Activated CD4-positive, alpha-beta T cell treated with anti-CD3 and anti-CD28 coated beads for 36 hours (primary cell): ENCODE results near the gene KCNK16. TPM values are rescaled to one million over a fixed set of nuclear protein-coding genes. Genes with fewer than 3 reads are reported as not detected.

Experiments used
- ATAC-seq: fragments of 200-7000 bp; cut with Tn5 transposase; one replicate; pipeline ENCODE4 v1.10.0; 2021; ENCODE audit warnings: mild to moderate bottlenecking, moderate library complexity
- CTCF ChIA-PET: fragments of 350-600 bp; sonication (Branson Sonifier 250); formaldehyde crosslinking; loops from one replicate; lab custom pipeline; 2021; ENCODE audit warnings: antibody characterized with exemption; lab: Charles Lee
- POLR2A ChIA-PET: fragments of 350-600 bp; sonication (Branson Sonifier 250); formaldehyde crosslinking; loops from one replicate; lab custom pipeline; 2021; ENCODE audit warnings: antibody characterized with exemption, inconsistent platforms; lab: Charles Lee
- DNase-seq: peaks from one replicate; pipeline ENCODE4 v3.0.0-alpha.2; 2020
- H3K27ac Mint-ChIP-seq: one replicate; pipeline ENCODE4 v1.8.0; 2021; ENCODE audit warnings: mixed read lengths
- H3K27me3 Mint-ChIP-seq: one replicate; pipeline ENCODE4 v1.8.0; 2021; ENCODE audit warnings: mixed read lengths
- H3K36me3 Mint-ChIP-seq: one replicate; pipeline ENCODE4 v1.8.0; 2021; ENCODE audit warnings: low read depth, mixed read lengths
- H3K4me1 Mint-ChIP-seq: one replicate; pipeline ENCODE4 v1.8.0; 2021; ENCODE audit warnings: mixed read lengths
- H3K4me3 Mint-ChIP-seq: one replicate; pipeline ENCODE4 v1.8.0; 2021; ENCODE audit warnings: mild to moderate bottlenecking, moderate library complexity, mixed read lengths
- H3K9me3 Mint-ChIP-seq: one replicate; pipeline ENCODE4 v1.8.0; 2021; ENCODE audit warnings: low read depth, mixed read lengths
- intact Hi-C, 2 experiments: fragments of 100-400 bp; cut with DNase I in 1 of 2; cut with micrococcal nuclease in 1 of 2; formaldehyde crosslinking; loops; one replicate each; pipeline versions ENCODE4 v1.14.2 to v1.15.1; 2022 to 2024; cut with DNase I, micrococcal nuclease
- total RNA-seq, 2 experiments: library from RNA; stranded (reverse); gene quantifications; one replicate each; pipeline ENCODE4 v1.2.3, GENCODE V29; 2021

KCNK16 gene
- total RNA-seq = not detected

DNA sequence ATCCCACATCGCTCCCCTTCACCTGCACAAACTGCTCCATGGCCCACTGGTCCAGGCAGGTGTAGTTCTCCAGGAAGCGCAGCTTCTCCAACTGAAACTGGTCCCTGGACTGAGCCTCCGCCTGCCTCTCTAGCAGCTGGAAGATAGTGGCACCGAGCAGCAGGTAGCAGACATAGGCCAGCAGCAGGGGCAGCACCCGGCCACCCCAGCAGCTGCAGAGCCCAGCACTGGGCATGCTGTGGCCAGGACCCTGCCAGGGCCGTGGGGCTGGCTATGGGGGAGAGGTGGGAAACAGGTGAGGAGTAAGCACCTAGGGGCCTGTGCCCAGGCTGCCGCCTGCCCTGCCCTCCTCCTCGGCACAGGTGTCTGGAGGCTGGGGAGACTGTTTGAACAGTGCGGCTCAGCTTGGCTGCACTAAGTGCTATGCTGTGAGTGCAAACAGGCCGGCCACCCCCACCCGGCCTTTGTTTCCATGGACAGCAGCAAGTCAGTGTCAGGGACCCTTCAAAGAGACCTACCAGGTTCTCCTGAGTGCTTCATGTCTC is at the start of gene KCNK16:
Gene KCNK16, minus strand, starts transcription at position 397 of the 545 bp plus-strand sequence. Its CDS starts 162 bp downstream, at position 235.
- POLR2A ChIA-PET = interaction anchor here (0.6 kb wide), 1 partner anchor 1105 kb away, joined by 4 read pairs; no protein-coding TSS in a partner anchor
- Mint-ChIP-seq H3K9me3 (no peaks in the 10 kb centered on the region), H3K27ac (no peak within 1 kb of the TSS), H3K4me1 (no peaks in the 10 kb centered on the region), H3K4me3 (no peak within 1 kb of the TSS), H3K36me3 (no peaks in the 10 kb centered on the region), H3K27me3 (peaks cover 3% of the 10 kb centered on the region)
- intact Hi-C loops = no loop called here
- CTCF ChIA-PET = interaction anchor here (0.6 to 1.0 kb wide), 2 partner anchors 19 to 169 kb away, joined by 3 read pairs; no protein-coding TSS in a partner anchor
- DNase-seq (no peak), ATAC-seq (no peak)

- intact Hi-C loops = no loop called here
- no peak overlapping the region for H3K4me3 Mint-ChIP-seq
- no peak overlapping the region for H3K27ac Mint-ChIP-seq
- POLR2A ChIA-PET = no interaction called here
- no peaks in the 10 kb centered on the region for H3K4me1 Mint-ChIP-seq
- CTCF ChIA-PET = no interaction called here
- no peaks in the 10 kb centered on the region for H3K9me3 Mint-ChIP-seq
- no peaks in the 10 kb centered on the region for H3K36me3 Mint-ChIP-seq
- peaks cover 9% of the 10 kb centered on the region for H3K27me3 Mint-ChIP-seq
- DNase-seq = no peak
- ATAC-seq = no peak
These were observed 47.9 kb upstream of the KCNK16 start for GRCh38 chr6:39370390-39370789.

DNA sequence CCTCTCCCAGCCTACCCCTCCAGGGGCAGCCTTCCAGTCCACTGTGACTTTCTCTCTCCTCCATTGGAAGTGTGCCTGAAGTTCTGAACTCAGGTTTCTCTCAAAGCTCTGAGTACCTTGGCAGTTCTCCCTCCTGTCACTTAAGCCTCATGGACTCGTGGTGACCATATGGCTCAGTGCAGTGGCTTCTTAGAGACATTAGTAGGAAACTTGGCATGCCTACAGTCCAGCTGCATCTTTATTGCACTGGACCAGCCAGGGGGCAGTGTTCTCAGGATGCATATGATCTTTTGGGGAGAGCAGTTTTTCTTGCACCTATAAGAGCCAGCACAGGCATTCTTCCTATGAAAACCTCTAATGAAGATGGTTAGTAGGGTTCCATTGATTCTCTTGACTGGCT is 47.5 kb upstream of the KCNK16 start:
- no peak for ATAC-seq
- H3K36me3 Mint-ChIP-seq = no peaks in the 10 kb centered on the region
- intact Hi-C loops = loop anchor here in 1 of 2 experiments (10.0 kb wide), 1 partner anchor 495 kb away; no protein-coding TSS in a partner anchor
- no peaks in the 10 kb centered on the region for H3K9me3 Mint-ChIP-seq
- no peak for DNase-seq
- ChIA-PET POLR2A (no interaction called here), CTCF (no interaction called here)
- no peak overlapping the region for H3K4me3 Mint-ChIP-seq
- H3K27ac Mint-ChIP-seq = no peak overlapping the region
- H3K4me1 Mint-ChIP-seq = no peaks in the 10 kb centered on the region
- H3K27me3 Mint-ChIP-seq = peaks cover 8% of the 10 kb centered on the region

GRCh38 chr6:39367700-39368099 is 45.2 kb upstream of the KCNK16 start:
- CTCF ChIA-PET = interaction anchor here (0.6 kb wide), 1 partner anchor 460 kb away, joined by 4 read pairs; no protein-coding TSS in a partner anchor
- H3K36me3 Mint-ChIP-seq = no peaks in the 10 kb centered on the region
- intact Hi-C loops = loop anchor here in 1 of 2 experiments (10.0 kb wide), 1 partner anchor 497 kb away; no protein-coding TSS in a partner anchor

GRCh38 chr6:39366931-39367618 is 44.6 kb upstream of the KCNK16 start:
- intact Hi-C loops = loop anchor here in 1 of 2 experiments (10.0 kb wide), 1 partner anchor 498 kb away; no protein-coding TSS in a partner anchor
- Mint-ChIP-seq H3K27ac (no peak overlapping the region), H3K36me3 (no peaks in the 10 kb centered on the region), H3K4me3 (no peak overlapping the region), H3K9me3 (no peaks in the 10 kb centered on the region), H3K4me1 (no peaks in the 10 kb centered on the region), H3K27me3 (peaks cover 7% of the 10 kb centered on the region)
- CTCF ChIA-PET = interaction anchor here (0.8 kb wide), 1 partner anchor 274 kb away, joined by 4 read pairs; no protein-coding TSS in a partner anchor
- ATAC-seq (no peak), DNase-seq (no peak)
- POLR2A ChIA-PET = no interaction called here

More at GRCh38 chr6:39367700-39368099, 45.2 kb upstream of the KCNK16 start:
- H3K27ac Mint-ChIP-seq = no peak overlapping the region
- no peaks in the 10 kb centered on the region for H3K9me3 Mint-ChIP-seq
- H3K27me3 Mint-ChIP-seq = peaks cover 7% of the 10 kb centered on the region
- no peak overlapping the region for H3K4me3 Mint-ChIP-seq
- ATAC-seq = no peak
- H3K4me1 Mint-ChIP-seq = no peaks in the 10 kb centered on the region
- no peak for DNase-seq
- POLR2A ChIA-PET = no interaction called here

GRCh38 chr6:39365281-39366074 is 43.0 kb upstream of the KCNK16 start:
- DNase-seq (peak; percentile 15), ATAC-seq (no peak)
- intact Hi-C loops = loop anchor here in 1 of 2 experiments (10.0 kb wide), 1 partner anchor 499 kb away; no protein-coding TSS in a partner anchor
- H3K27ac Mint-ChIP-seq = no peak overlapping the region
- POLR2A ChIA-PET = no interaction called here
- no peaks in the 10 kb centered on the region for H3K4me1 Mint-ChIP-seq
- H3K36me3 Mint-ChIP-seq = no peaks in the 10 kb centered on the region
- no peak overlapping the region for H3K4me3 Mint-ChIP-seq
- no peaks in the 10 kb centered on the region for H3K9me3 Mint-ChIP-seq
- H3K27me3 Mint-ChIP-seq = peaks cover 2% of the 10 kb centered on the region
- CTCF ChIA-PET = interaction anchor here (0.7 kb wide), 1 partner anchor 88 kb away, joined by 3 read pairs; no protein-coding TSS in a partner anchor

GRCh38 chr6:39363280-39363679 is 40.8 kb upstream of the KCNK16 start:
- ATAC-seq = no peak
- intact Hi-C loops = loop anchor here (2.0 to 10.0 kb wide), 3 partner anchors 502 to 946 kb away; no protein-coding TSS in a partner anchor
- no peak overlapping the region for H3K27ac Mint-ChIP-seq
- no peak overlapping the region for H3K4me3 Mint-ChIP-seq
- H3K27me3 Mint-ChIP-seq = no peaks in the 10 kb centered on the region
- H3K4me1 Mint-ChIP-seq = no peaks in the 10 kb centered on the region
- no peaks in the 10 kb centered on the region for H3K36me3 Mint-ChIP-seq
- ChIA-PET CTCF (interaction anchor here (0.6 to 2.7 kb wide), 5 partner anchors 11 to 530 kb away, joined by 3 to 18 read pairs (median 3); no protein-coding TSS in a partner anchor), POLR2A (no interaction called here)
- no peak for DNase-seq
- no peaks in the 10 kb centered on the region for H3K9me3 Mint-ChIP-seq

- no peak for DNase-seq
- H3K9me3 Mint-ChIP-seq = no peaks in the 10 kb centered on the region
- no peaks in the 10 kb centered on the region for H3K27me3 Mint-ChIP-seq
- H3K27ac Mint-ChIP-seq = no peak overlapping the region
- H3K4me1 Mint-ChIP-seq = no peaks in the 10 kb centered on the region
- no peak for ATAC-seq
- intact Hi-C loops = loop anchor here (1.0 to 10.0 kb wide), 4 partner anchors 502 to 946 kb away; no protein-coding TSS in a partner anchor
- ChIA-PET POLR2A (no interaction called here), CTCF (interaction anchor here (0.6 to 2.7 kb wide), 7 partner anchors 9 to 531 kb away, joined by 3 to 18 read pairs (median 4); no protein-coding TSS in a partner anchor)
- no peaks in the 10 kb centered on the region for H3K36me3 Mint-ChIP-seq
- no peak overlapping the region for H3K4me3 Mint-ChIP-seq
These were observed 40.0 kb upstream of the KCNK16 start for GRCh38 chr6:39362487-39362865.

GRCh38 chr6:39361657-39362486 is 39.4 kb upstream of the KCNK16 start:
- peak; percentile 74 for DNase-seq
- CTCF ChIA-PET = interaction anchor here (0.6 to 2.7 kb wide), 8 partner anchors 9 to 532 kb away, joined by 3 to 18 read pairs (median 4); no protein-coding TSS in a partner anchor
- Mint-ChIP-seq H3K9me3 (no peaks in the 10 kb centered on the region), H3K27ac (no peak overlapping the region), H3K36me3 (no peaks in the 10 kb centered on the region), H3K27me3 (no peaks in the 10 kb centered on the region), H3K4me3 (no peak overlapping the region), H3K4me1 (no peaks in the 10 kb centered on the region)
- peak; percentile 74 for ATAC-seq
- POLR2A ChIA-PET = no interaction called here
- intact Hi-C loops = loop anchor here (1.0 to 10.0 kb wide), 4 partner anchors 503 to 947 kb away; no protein-coding TSS in a partner anchor

GRCh38 chr6:39360378-39360777 is 37.9 kb upstream of the KCNK16 start:
- Mint-ChIP-seq H3K27me3 (no peaks in the 10 kb centered on the region), H3K9me3 (no peaks in the 10 kb centered on the region), H3K4me1 (no peaks in the 10 kb centered on the region), H3K4me3 (no peak overlapping the region), H3K36me3 (no peaks in the 10 kb centered on the region), H3K27ac (no peak overlapping the region)
- DNase-seq = no peak
- ChIA-PET POLR2A (no interaction called here), CTCF (interaction anchor here (0.6 kb wide), 1 partner anchor 567 kb away, joined by 3 read pairs; no protein-coding TSS in a partner anchor)
- intact Hi-C loops = loop anchor here (5.0 to 10.0 kb wide), 2 partner anchors 504 to 947 kb away; no protein-coding TSS in a partner anchor
- no peak for ATAC-seq
